Fibroblast of skin of back (primary cell): Measurements from ENCODE around the gene PPP1R2.

Experiments
- DNase-seq: peaks from one replicate; pipeline ENCODE4 v3.0.0-alpha.2; 2013

PPP1R2 gene

GRCh38 chr3:195565716-195566115, 22.6 kb upstream of the PPP1R2 start:
- no peak for DNase-seq

DNA sequence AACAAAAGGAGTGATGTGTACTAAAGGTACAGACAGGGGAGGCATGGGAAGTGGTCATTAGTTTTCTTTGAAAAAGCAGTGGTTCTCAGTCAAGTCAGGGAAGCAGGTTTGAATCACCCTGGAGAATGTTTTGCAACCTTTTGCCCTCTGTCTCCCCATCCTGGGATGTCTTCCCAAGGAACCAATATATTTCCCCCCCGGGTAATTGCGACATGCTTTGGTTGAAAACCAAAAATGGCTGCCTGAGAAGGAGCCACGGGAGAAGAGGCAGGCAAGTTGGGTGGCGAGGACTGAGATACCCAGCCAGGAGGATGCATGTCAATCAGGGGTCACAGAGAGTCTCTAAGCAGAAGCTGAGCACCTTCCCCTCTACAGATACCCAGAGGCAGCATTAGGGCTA, 20.2 kb upstream of the PPP1R2 start:
- DNase-seq, result no peak

DNA sequence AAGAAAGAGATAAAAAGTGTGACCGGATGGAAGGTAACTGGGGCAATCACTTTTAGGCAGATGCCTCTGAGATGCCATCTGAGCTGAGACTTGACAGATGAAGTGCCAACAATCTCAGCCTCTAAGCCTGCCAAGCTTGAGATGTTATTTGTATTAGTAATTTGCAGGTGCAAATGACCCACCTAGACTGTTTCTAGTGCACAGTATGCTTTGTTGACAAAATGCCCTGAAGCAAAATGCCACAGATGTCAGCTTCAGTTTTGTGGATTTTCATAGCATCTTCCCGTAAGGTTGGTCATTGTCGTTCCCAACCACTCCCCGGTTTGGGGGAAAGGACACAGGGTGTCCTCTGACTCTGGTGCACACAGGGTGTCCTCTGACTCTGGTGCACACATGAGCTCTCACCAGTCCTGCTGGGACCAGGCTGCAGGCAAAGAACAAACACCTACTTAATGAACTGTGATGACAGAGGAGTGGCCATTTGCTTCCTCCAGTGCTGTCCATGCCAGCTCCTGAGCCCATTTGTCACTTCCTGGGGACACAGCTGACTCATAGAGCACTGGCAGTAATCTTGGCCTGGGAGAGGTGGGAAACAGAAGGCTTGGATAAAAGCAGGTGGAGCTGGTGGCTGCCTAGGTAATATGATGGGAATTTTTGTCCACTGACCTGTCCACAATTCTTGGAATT, 16.7 kb upstream of the PPP1R2 start:
- DNase-seq, result no peak

DNA sequence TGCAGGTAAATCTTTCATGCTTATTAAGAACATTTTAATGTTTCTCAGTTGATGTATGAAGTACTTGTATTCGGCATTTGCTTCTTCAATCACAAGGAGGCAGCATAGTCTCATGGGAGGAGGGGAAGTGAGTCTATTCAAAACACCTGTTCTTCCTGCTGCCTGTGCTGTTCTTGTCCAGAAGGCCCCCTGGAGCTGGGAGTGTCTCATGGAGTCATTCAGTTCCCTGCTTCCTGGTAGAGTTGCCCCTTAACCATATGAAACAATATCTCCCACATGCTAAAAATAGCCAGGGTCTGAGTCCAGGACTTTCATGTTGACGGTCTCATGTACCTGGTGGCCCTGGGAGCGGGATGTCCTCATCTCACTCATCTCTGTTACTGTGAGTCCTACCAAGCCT, 15.5 kb upstream of the PPP1R2 start:
- DNase-seq, result no peak

DNA sequence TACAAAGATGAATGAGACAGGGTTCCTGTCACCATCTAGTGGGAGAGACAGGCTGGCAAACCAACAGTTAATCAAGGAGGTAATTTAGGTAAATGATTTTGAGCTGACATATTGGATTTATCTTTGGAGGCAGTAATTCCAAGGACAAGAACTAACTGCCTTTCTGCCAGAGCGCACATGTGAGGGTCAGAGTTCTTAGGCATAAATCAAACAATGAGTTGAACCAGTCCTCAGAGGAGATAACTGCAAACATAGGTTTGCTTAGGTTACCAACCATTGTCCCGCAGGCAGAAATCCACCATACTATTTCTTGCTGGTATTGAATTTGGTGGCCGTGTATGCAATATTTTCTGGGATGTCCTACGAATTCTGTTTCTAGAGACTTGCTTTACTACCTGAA, 14.2 kb upstream of the PPP1R2 start:
- no peak for DNase-seq

DNA sequence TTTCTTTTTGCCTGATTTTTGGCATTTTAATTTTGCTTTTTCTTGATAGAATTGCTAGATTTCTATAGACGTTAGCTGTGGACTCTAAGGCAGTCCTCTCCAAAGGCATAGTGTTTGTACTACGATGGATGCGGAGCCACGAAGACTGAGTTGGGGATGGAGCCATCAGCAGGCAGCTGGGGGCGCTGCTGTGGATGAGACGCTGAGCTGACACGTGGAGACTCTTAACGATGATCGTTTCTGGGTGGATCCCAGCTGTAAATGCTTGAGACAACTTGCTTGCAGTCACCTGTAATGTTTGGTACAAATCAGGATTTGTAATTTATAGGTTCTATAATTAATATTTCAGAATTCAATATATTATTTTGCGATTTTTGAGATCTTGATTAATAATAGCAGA, 13.3 kb upstream of the PPP1R2 start:
- DNase-seq, result no peak

GRCh38 chr3:195555110-195555509, 12.0 kb upstream of the PPP1R2 start:
- no peak for DNase-seq

GRCh38 chr3:195554458-195554857, 11.3 kb upstream of the PPP1R2 start:
- no peak for DNase-seq

GRCh38 chr3:195553268-195553667, 10.1 kb upstream of the PPP1R2 start:
- no peak for DNase-seq

GRCh38 chr3:195551381-195551978, 8.4 kb upstream of the PPP1R2 start:
- DNase-seq, result no peak

DNA sequence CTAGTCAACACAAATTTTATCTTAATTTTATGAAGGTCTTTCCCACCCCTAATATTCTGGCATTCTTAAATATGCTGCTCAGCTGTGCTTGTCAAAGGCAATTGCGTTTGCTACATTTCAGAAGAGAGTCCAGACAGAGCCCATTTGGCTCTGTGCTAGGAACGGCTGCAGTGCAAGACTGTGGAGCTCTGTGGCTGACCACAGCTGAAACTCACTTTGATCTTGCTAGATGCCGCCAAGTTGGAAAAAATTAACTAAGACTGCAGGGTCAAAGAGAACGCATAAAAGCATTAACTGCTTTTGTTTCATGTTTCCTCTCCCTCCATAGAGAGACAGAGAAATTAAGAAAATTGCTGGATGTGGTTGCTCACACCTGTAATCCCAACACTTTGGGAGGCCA, 7.6 kb upstream of the PPP1R2 start:
- DNase-seq, result no peak

GRCh38 chr3:195549931-195550519, 6.9 kb upstream of the PPP1R2 start:
- DNase-seq, result no peak

DNA sequence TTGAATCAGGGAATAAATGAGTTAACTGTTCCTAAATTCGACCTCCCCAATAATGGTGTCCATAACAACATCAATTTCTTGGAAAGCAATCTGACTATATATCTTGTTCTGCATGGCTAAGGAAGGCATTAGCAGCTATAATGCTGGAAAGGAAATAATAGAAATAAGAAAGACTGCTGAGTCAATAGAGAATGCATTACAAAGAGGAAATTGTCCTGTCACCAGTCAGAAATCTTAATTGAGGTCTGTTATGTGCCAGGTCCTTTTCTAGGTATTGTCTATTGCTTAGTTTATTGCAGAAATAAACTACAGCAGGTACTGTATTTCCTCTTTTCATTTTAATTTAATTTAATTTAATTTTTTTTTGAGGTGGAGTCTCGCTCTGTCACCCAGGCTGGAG, 5.9 kb upstream of the PPP1R2 start:
- DNase-seq, result no peak

DNA sequence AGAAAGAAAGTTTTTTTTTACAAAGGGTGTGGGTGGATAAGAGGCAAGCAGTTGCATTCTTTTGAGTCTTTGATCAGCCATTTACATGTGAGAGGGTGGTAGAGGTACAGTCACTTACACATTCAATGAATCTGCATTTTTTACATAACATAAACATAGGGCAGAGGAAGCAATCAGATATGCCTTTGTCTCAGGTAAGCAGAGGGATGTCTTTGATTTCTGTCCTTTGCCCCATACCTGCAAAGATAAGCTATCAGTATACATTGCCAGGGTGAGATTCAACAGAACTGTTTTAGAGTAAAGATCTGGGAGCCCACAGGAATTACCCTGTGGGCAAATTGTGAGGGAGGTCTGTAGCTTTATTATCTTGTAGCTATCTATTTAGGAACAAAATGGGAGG, 5.4 kb upstream of the PPP1R2 start:
- no peak for DNase-seq

GRCh38 chr3:195548006-195548405, 4.9 kb upstream of the PPP1R2 start:
- DNase-seq, result no peak

DNA sequence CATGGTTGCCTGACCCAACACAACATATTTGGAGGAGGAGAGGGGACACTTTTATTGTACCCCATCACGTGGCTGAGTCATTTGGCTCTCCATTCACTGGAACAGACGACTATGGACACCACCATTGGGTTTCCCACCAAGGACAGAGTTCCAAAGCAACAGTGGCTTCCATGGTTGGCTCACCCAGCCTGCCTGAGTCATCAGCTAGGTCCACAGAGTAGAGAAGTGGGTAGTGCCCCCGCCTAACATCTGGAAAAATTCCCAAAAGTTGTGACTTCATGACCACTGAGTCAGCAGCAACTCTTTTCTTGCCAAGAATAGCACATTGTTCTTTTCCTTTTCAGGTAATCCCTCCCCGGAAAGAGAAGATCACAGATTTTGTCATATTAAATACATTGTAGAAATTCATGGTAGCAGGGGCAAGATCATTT, 3.0 kb upstream of the PPP1R2 start:
- DNase-seq, result peak; percentile 90

DNA sequence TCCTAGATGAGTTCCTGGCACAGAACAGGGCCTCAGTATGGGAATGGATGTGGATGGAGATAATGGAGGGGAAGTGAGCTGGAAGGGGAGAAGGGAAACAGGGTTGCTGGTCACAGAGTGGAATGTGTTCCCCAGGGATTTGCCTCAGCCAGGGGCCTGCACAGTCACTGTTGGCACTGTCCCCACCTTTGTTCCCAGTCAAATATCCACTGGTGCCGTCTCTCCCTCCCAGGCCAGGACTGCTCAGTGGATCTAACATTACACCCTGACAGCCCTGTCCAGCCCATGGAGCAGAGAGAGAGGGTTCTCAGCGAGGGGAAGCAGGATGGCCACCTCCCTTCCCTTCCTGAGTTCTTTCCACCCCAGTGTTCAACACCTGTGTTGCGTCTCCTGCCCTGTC, 1.5 kb upstream of the PPP1R2 start:
- DNase-seq, result peak; percentile 36

DNA sequence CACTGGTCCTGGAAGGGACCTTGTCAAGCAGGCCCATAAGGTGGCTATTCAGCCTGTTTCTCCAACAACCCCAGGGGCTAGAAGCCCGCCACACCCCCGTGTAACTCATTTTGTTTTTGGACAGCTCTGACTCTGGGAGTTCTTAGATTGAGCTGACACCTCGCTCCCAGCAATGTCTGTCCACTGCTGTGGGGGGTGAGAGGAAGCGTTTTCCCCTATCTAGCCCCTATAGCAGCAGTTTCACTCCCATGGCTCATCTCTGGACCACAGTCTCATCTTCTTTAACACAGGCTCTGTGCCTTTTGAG, 1.1 kb upstream of the PPP1R2 start:
- DNase-seq, result no peak

- DNase-seq, result no peak
Measured at GRCh38 chr3:195543500-195544229, 540 bp upstream of the PPP1R2 start.

DNA sequence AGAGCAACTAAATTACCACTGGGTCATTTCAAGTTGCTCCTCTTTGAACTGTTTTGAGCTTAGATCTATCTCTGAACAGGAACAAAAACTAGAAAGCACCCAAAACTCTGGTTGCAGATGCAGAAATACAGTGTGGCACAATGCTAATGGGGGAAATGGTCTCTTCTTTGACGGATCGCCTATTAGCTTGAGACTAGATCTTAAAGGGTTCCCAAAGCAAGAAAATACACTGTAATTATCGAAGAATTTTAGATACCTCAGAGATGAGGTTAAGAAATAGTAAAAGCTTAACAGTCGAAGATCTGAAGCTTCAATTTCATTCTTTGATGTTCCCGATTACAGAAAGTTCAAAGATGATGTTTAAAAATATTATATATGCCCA, 818 bp downstream of the PPP1R2 start:
- DNase-seq, result no peak

- DNase-seq, result no peak
Measured at GRCh38 chr3:195540511-195540910, 2.6 kb downstream of the PPP1R2 start.

- no peak for DNase-seq
Measured at GRCh38 chr3:195540027-195540426, 3.1 kb downstream of the PPP1R2 start.

DNA sequence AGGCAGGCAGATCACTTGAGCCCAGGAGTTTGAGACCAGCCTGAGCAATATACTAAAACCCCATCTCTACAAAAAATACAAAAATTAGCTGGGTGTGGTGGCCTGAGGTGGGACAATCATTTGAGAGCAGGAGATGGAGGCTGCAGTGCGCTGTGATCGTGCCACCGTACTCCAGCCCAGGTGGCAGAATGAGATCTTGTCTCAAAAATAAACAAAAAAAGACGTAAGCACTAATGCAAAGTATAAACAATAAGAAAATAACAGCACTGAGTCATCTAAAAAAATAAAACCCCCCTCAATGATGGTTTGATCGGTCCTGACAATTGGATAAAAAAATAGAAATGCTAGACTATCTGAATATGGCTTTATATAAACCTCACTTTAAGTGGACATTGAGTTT, 3.6 kb downstream of the PPP1R2 start:
- no peak for DNase-seq

- DNase-seq, result no peak
Measured at GRCh38 chr3:195537995-195538394, 5.1 kb downstream of the PPP1R2 start.
